H9 (cell line): Measurements from ENCODE around the gene IL1R2. TPM values are rescaled to one million over a fixed set of nuclear protein-coding genes. Genes with fewer than 3 reads are reported as not detected.

Experiments used
- DNase-seq: peaks from one replicate; pipeline ENCODE4 v3.0.0-alpha.2; 2017
- H2AFZ ChIP-seq: one replicate; pipeline ENCODE4 v1.6.1; 2013; ENCODE audit warnings: mild to moderate bottlenecking, low read length, control low read depth, moderate library complexity
- H2AK5ac ChIP-seq: 2 replicates; pipeline ENCODE4 v1.6.1; 2013; ENCODE audit warnings: low read length, control low read depth, mixed read lengths; ENCODE audit not compliant: insufficient read length
- H2BK120ac ChIP-seq: one replicate; pipeline ENCODE4 v1.6.1; 2013; ENCODE audit warnings: low read depth, mild to moderate bottlenecking, low read length, control low read depth, inconsistent platforms; ENCODE audit not compliant: poor library complexity, severe bottlenecking
- H2BK12ac ChIP-seq: 2 replicates; pipeline ENCODE4 v1.6.1; 2013; ENCODE audit warnings: low read length, control low read depth, mixed read lengths, low read depth; ENCODE audit not compliant: insufficient read length
- H2BK15ac ChIP-seq: 2 replicates; pipeline ENCODE4 v1.6.1; 2013; ENCODE audit warnings: low read depth, low read length, control low read depth
- H2BK20ac ChIP-seq: one replicate; pipeline ENCODE4 v1.6.1; 2013; ENCODE audit warnings: low read depth, mild to moderate bottlenecking, low read length, control low read depth, inconsistent platforms; ENCODE audit not compliant: poor library complexity, severe bottlenecking
- H2BK5ac ChIP-seq: 2 replicates; pipeline ENCODE4 v1.6.1; 2013; ENCODE audit warnings: low read length, control low read depth, mixed read lengths; ENCODE audit not compliant: insufficient read length
- H3K14ac ChIP-seq: 2 replicates; pipeline ENCODE4 v1.6.1; 2013; ENCODE audit warnings: low read length, control low read depth; ENCODE audit not compliant: insufficient read depth
- H3K18ac ChIP-seq: 2 replicates; pipeline ENCODE4 v1.6.1; 2013; ENCODE audit warnings: low read depth, mild to moderate bottlenecking, mixed read lengths, low read length, control low read depth; ENCODE audit not compliant: insufficient read length
- H3K23ac ChIP-seq: 2 replicates; pipeline ENCODE4 v1.6.1; 2013; ENCODE audit warnings: low read length, control low read depth, mixed read lengths, low read depth; ENCODE audit not compliant: insufficient read length
- H3K23me2 ChIP-seq: 2 replicates; pipeline ENCODE4 v1.6.1; 2013; ENCODE audit warnings: low read depth, mild to moderate bottlenecking, mixed read lengths, low read length, control low read depth; ENCODE audit not compliant: insufficient read length, poor library complexity, severe bottlenecking
- H3K27ac ChIP-seq: 2 replicates; pipeline ENCODE4 v1.5.1; 2013; ENCODE audit warnings: low read length, control low read depth, mixed read lengths, low read depth; ENCODE audit not compliant: insufficient read length
- H3K27me3 ChIP-seq: 2 replicates; pipeline ENCODE4 v1.6.1; 2013; ENCODE audit warnings: low read length, control low read depth, inconsistent platforms; ENCODE audit not compliant: insufficient read depth
- H3K4ac ChIP-seq: 2 replicates; pipeline ENCODE4 v1.6.1; 2013; ENCODE audit warnings: low read depth, mild to moderate bottlenecking, control low read depth, inconsistent platforms, low read length, moderate library complexity
- H3K4me1 ChIP-seq: 2 replicates; pipeline ENCODE4 v1.6.1; 2013; ENCODE audit warnings: low read length, control low read depth, inconsistent platforms; ENCODE audit not compliant: insufficient read depth
- H3K4me2 ChIP-seq: 2 replicates; pipeline ENCODE4 v1.6.1; 2013; ENCODE audit warnings: low read length, control low read depth, mixed read lengths; ENCODE audit not compliant: insufficient read length, insufficient read depth
- H3K56ac ChIP-seq: 2 replicates; pipeline ENCODE4 v1.6.1; 2013; ENCODE audit warnings: low read depth, mild to moderate bottlenecking, mixed read lengths, low read length, control low read depth; ENCODE audit not compliant: insufficient read length
- H3K79me1 ChIP-seq: 2 replicates; pipeline ENCODE4 v1.6.1; 2013; ENCODE audit warnings: low read depth, mild to moderate bottlenecking, moderate library complexity, low read length, control low read depth, inconsistent platforms; ENCODE audit not compliant: insufficient read depth, poor library complexity, severe bottlenecking
- H3K79me2 ChIP-seq: 2 replicates; pipeline ENCODE4 v1.6.1; 2013; ENCODE audit warnings: low read length, control low read depth, inconsistent platforms; ENCODE audit not compliant: insufficient read depth
- H3K9ac ChIP-seq: 2 replicates; pipeline ENCODE4 v1.6.1; 2013; ENCODE audit warnings: low read length, control low read depth, mixed read lengths; ENCODE audit not compliant: insufficient read length; ENCODE audit errors: extremely low read depth
- H3K9me3 ChIP-seq: one replicate; pipeline ENCODE4 v1.6.1; 2013; ENCODE audit warnings: low read depth, low read length, inconsistent platforms; ENCODE audit not compliant: control insufficient read depth
- H3T11ph ChIP-seq: one replicate; pipeline ENCODE4 v1.6.1; 2013; ENCODE audit warnings: mild to moderate bottlenecking, low read length, control low read depth, inconsistent platforms
- H4K20me1 ChIP-seq: one replicate; pipeline ENCODE4 v1.6.1; 2013; ENCODE audit not compliant: control insufficient read depth, insufficient read length, insufficient read depth
- H4K5ac ChIP-seq: 2 replicates; pipeline ENCODE4 v1.6.1; 2013; ENCODE audit warnings: low read depth, mild to moderate bottlenecking, mixed read lengths, low read length, control low read depth; ENCODE audit not compliant: insufficient read length
- H4K8ac ChIP-seq: replicated peaks from 2 replicates; pipeline ENCODE4 v1.6.1; 2013; ENCODE audit warnings: low read length, control low read depth, mixed read lengths, low read depth; ENCODE audit not compliant: insufficient read length
- H4K91ac ChIP-seq: 2 replicates; pipeline ENCODE4 v1.6.1; 2013; ENCODE audit warnings: low read depth, mild to moderate bottlenecking, moderate library complexity, mixed read lengths, low read length, control low read depth; ENCODE audit not compliant: insufficient read length
- H3K27ac Mint-ChIP-seq, 3 experiments: 2 replicates in 2 of 3; 3 replicates in 1 of 3; pipeline ENCODE4 v1.8.0; 2020 to 2021; ENCODE audit warnings: mixed read lengths in 3 of 3, mild to moderate bottlenecking in 1 of 3, moderate library complexity in 1 of 3
- H3K27me3 Mint-ChIP-seq: 2 replicates; pipeline ENCODE4 v1.8.0; 2021; ENCODE audit warnings: low read depth, mild to moderate bottlenecking, moderate library complexity, mixed read lengths
- H3K36me3 Mint-ChIP-seq, 3 experiments: 2 replicates in 2 of 3; 3 replicates in 1 of 3; pipeline ENCODE4 v1.8.0; 2020 to 2021; ENCODE audit warnings: low read depth in 3 of 3, mixed read lengths in 3 of 3; ENCODE audit not compliant: insufficient read depth in 1 of 3
- H3K4me1 Mint-ChIP-seq, 2 experiments: 2 replicates each; pipeline ENCODE4 v1.8.0; 2020; ENCODE audit warnings: mixed read lengths in 2 of 2
- H3K4me3 Mint-ChIP-seq, 2 experiments: 2 replicates in 1 of 2; 3 replicates in 1 of 2; pipeline ENCODE4 v1.8.0; 2020 to 2021; ENCODE audit warnings: mild to moderate bottlenecking in 2 of 2, mixed read lengths in 2 of 2, moderate library complexity in 1 of 2
- H3K9me3 Mint-ChIP-seq, 2 experiments: 2 replicates in 1 of 2; 3 replicates in 1 of 2; pipeline ENCODE4 v1.8.0; 2020; ENCODE audit warnings: mild to moderate bottlenecking in 2 of 2, mixed read lengths in 2 of 2, moderate library complexity in 1 of 2
- CTCF ChIP-seq: fragments of 200-600 bp; sonication (generic); conservative IDR thresholded peaks from 3 replicates; pipeline ENCODE4 v1.8.0; 2021; ENCODE audit warnings: antibody characterized with exemption, mild to moderate bottlenecking
- WGBS: extraction: QIAGEN DNeasy Blood & Tissue Kit; methylation state at CpG from one replicate; pipeline ENCODE4 v1.1.7; 2013; ENCODE audit warnings: missing lambda C conversion rate, low lambda C conversion rate, mixed read lengths; ENCODE audit not compliant: insufficient read length; ENCODE audit errors: extremely low coverage; 5-methylcytosine and 5-hydroxymethylcytosine counted together
- total RNA-seq: library from RNA; stranded (reverse); gene quantifications from 2 replicates; pipeline ENCODE4 v1.2.1, GENCODE V29; 2021

Gene IL1R2
- total RNA-seq, 1 experiment from 2014 or later: not detected

GRCh38 chr2:102075479-102075878 lies 83.7 kb downstream of the IL1R2 start:
- no peak overlapping the region for H3K56ac ChIP-seq
- no peak overlapping the region for H2AK5ac ChIP-seq
- H2BK5ac ChIP-seq: no peak overlapping the region
- no peak overlapping the region for H2BK12ac ChIP-seq
- H2AFZ ChIP-seq: no peak overlapping the region
- no peaks in the 10 kb centered on the region for H3K27me3 ChIP-seq
- H3K14ac ChIP-seq: no peak overlapping the region
- no peak overlapping the region for H4K8ac ChIP-seq
- H3K4ac ChIP-seq: no peak overlapping the region
- no peak overlapping the region for H2BK120ac ChIP-seq
- no peak overlapping the region for H3K27ac ChIP-seq
- no peaks in the 10 kb centered on the region; the same call in 1 of the 2 replicates for H3K27me3 Mint-ChIP-seq
- no peak for TF ChIP-seq CTCF
- H2BK15ac ChIP-seq: no peak overlapping the region
- no peaks in the 10 kb centered on the region for H3K23me2 ChIP-seq
- peaks cover 0 to 8% of the 10 kb centered on the region in 2 experiments; a peak in 2 of 5 replicates for H3K9me3 Mint-ChIP-seq
- no peak overlapping the region for H3K4me2 ChIP-seq
- H3K4me1 Mint-ChIP-seq: peaks cover 3 to 5% of the 10 kb centered on the region in 2 experiments; a peak in 2 of 4 replicates
- no CpG with 5 or more reads among the region's 2 CpGs for WGBS
- H4K5ac ChIP-seq: no peak overlapping the region
- no peak overlapping the region for H3K4me3 Mint-ChIP-seq
- no peak for DNase-seq
- H3K79me1 ChIP-seq: no peaks in the 10 kb centered on the region
- H3K9me3 ChIP-seq: no peaks in the 10 kb centered on the region
- H3T11ph ChIP-seq: no peak overlapping the region
- H4K91ac ChIP-seq: no peak overlapping the region
- no peak overlapping the region for H3K18ac ChIP-seq
- H3K23ac ChIP-seq: no peak overlapping the region
- H3K79me2 ChIP-seq: no peaks in the 10 kb centered on the region
- no peaks in the 10 kb centered on the region for H4K20me1 ChIP-seq
- no peak overlapping the region for H3K27ac Mint-ChIP-seq
- H2BK20ac ChIP-seq: no peak overlapping the region
- no peaks in the 10 kb centered on the region for H3K4me1 ChIP-seq
- H3K9ac ChIP-seq: no peak overlapping the region
- peaks cover 0 to 6% (median 2%) of the 10 kb centered on the region in 3 experiments; a peak in 3 of 7 replicates for H3K36me3 Mint-ChIP-seq
